ENCODE data around the gene DLG2.

The DLG2 gene

GRCh38 chr11:83639995-83640758 lies 1987.0 kb downstream of the DLG2 start:
- Mint-ChIP-seq H3K4me1 (peaks cover 17% of the 10 kb centered on the region), H3K27ac (no peak overlapping the region), H3K27me3 (ENCODE audit: low read depth) (no peaks in the 10 kb centered on the region), H3K36me3 (ENCODE audit: low read depth) (no peaks in the 10 kb centered on the region), H3K4me3 (no peak overlapping the region), H3K9me3 (no peaks in the 10 kb centered on the region)
- TF ChIP-seq, protein P1, sequence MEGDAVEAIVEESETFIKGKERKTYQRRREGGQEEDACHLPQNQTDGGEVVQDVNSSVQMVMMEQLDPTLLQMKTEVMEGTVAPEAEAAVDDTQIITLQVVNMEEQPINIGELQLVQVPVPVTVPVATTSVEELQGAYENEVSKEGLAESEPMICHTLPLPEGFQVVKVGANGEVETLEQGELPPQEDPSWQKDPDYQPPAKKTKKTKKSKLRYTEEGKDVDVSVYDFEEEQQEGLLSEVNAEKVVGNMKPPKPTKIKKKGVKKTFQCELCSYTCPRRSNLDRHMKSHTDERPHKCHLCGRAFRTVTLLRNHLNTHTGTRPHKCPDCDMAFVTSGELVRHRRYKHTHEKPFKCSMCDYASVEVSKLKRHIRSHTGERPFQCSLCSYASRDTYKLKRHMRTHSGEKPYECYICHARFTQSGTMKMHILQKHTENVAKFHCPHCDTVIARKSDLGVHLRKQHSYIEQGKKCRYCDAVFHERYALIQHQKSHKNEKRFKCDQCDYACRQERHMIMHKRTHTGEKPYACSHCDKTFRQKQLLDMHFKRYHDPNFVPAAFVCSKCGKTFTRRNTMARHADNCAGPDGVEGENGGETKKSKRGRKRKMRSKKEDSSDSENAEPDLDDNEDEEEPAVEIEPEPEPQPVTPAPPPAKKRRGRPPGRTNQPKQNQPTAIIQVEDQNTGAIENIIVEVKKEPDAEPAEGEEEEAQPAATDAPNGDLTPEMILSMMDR (IDR thresholded peaks at IDR 0.05; ENCODE audit: unreplicated experiment in 3 of 3) = no peak

DNA sequence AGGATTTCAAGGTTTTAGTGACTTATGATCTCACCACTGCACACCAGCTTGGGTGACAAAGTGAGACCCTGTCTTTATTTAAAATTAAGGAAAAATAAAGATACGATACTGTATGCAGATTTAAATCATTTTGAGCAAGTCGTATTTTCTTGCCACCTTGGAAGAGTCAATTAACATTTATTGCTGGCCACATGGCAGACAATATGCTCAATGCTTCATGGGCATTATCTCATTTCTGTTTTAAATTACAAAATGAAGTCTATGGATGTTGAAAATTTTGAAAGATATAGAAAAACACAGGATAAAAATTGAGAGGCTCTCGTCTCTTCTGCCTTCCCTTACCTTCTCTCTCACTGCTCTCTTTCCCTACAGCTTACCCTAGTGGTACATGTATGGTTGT lies 1992.0 kb downstream of the DLG2 start:
- no peak overlapping the region for H3K4me3 Mint-ChIP-seq
- no peaks in the 10 kb centered on the region for H3K27me3 Mint-ChIP-seq (ENCODE audit: low read depth)
- no peaks in the 10 kb centered on the region for H3K9me3 Mint-ChIP-seq
- TF ChIP-seq, protein P1 (IDR thresholded peaks at IDR 0.05; ENCODE audit: unreplicated experiment in 3 of 3) = no peak
- H3K4me1 Mint-ChIP-seq = peaks cover 5% of the 10 kb centered on the region
- H3K36me3 Mint-ChIP-seq (ENCODE audit: low read depth) = no peaks in the 10 kb centered on the region
- no peak overlapping the region for H3K27ac Mint-ChIP-seq

DNA sequence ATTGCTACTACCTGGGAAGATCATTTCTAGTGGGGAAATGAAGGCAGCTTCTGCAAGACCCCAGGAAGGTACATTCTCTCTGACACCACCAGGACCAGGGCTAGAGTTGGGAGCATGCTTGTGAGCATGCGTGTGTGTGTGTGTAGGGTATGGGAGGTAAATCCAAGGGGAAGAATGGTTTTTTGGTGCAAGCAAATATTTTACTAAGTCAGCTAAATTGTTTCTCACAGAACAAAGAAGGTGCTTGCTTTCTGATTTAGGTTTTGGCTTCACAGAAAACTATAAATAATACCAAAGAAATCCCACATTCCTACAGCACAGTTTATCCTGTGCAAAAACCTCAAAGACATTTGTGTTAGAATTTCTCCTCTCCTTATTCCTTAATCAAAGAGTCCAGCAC lies 1996.9 kb downstream of the DLG2 start:
- no peaks in the 10 kb centered on the region for H3K27me3 Mint-ChIP-seq (ENCODE audit: low read depth)
- peak overlapping the region in 1 of 3 experiments; percentile 34 for H3K27ac Mint-ChIP-seq
- TF ChIP-seq, protein P1 (IDR thresholded peaks at IDR 0.05; ENCODE audit: unreplicated experiment in 3 of 3) = no peak
- H3K36me3 Mint-ChIP-seq (ENCODE audit: low read depth) = no peaks in the 10 kb centered on the region
- H3K9me3 Mint-ChIP-seq = no peaks in the 10 kb centered on the region
- H3K4me3 Mint-ChIP-seq = no peak overlapping the region
- peaks cover 7% of the 10 kb centered on the region for H3K4me1 Mint-ChIP-seq

GRCh38 chr11:83629775-83630174 lies 1997.4 kb downstream of the DLG2 start:
- peaks cover 7% of the 10 kb centered on the region for H3K4me1 Mint-ChIP-seq
- TF ChIP-seq, protein P1 (IDR thresholded peaks at IDR 0.05; ENCODE audit: unreplicated experiment in 3 of 3) = no peak
- no peaks in the 10 kb centered on the region for H3K36me3 Mint-ChIP-seq (ENCODE audit: low read depth)
- H3K4me3 Mint-ChIP-seq = no peak overlapping the region
- H3K9me3 Mint-ChIP-seq = no peaks in the 10 kb centered on the region
- H3K27me3 Mint-ChIP-seq (ENCODE audit: low read depth) = no peaks in the 10 kb centered on the region
- H3K27ac Mint-ChIP-seq = peak overlapping the region in 2 of 3 experiments; percentile 13 to 34

DNA sequence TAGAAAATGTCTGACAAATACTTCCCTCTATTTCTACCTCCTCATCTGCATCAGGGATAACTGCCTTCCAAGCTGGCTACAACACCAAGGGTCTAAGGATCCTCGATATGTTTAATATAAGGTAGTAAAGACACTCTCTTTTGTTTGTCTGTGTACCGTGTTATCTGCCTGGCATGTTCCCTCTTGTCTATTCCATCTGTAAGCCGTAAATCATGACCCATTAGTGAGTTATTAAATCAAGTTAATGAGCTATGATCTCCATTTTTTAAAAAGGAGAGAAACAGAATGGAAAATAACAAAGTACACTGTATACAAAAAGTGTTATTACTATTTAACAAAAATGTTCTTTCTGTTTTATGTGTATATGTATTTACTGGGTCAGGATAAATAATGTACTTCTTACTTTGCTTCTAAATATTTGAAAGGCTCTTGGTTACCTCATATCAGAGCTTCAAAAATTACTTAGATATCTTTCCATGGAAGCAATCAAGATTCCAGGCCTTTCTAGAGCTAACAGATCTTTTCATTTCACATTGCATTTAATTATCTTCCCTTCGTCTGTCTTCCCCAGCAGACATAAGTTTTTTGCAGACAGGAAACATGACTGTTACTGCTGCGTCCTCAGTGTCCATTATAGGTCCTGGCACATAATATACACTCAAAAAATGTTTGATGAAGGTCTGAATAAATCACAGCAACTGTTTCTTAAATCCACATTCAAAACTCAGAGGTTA lies 1998.4 kb downstream of the DLG2 start:
- Mint-ChIP-seq H3K27me3 (ENCODE audit: low read depth) (no peaks in the 10 kb centered on the region), H3K9me3 (no peaks in the 10 kb centered on the region), H3K4me1 (peaks cover 7% of the 10 kb centered on the region), H3K36me3 (ENCODE audit: low read depth) (no peaks in the 10 kb centered on the region), H3K27ac (peak overlapping the region in 1 of 3 experiments; percentile 34), H3K4me3 (no peak overlapping the region)
- TF ChIP-seq, protein P1 (IDR thresholded peaks at IDR 0.05; ENCODE audit: unreplicated experiment in 3 of 3) = no peak

All from nephron (organoid).